ENCODE measurements around the gene CACNG4. TPM values are rescaled to one million over a fixed set of nuclear protein-coding genes. Genes with fewer than 3 reads are reported as not detected.
"Not testable (repeated sequence)": the region's sequence is repeated elsewhere in the genome, so short reads cannot be mapped to it uniquely, and the experiment has no call there.

The CACNG4 gene
- total RNA-seq, 4 donors from 2014 or later: 0.27 to 1.9 TPM; not detected in 2

DNA sequence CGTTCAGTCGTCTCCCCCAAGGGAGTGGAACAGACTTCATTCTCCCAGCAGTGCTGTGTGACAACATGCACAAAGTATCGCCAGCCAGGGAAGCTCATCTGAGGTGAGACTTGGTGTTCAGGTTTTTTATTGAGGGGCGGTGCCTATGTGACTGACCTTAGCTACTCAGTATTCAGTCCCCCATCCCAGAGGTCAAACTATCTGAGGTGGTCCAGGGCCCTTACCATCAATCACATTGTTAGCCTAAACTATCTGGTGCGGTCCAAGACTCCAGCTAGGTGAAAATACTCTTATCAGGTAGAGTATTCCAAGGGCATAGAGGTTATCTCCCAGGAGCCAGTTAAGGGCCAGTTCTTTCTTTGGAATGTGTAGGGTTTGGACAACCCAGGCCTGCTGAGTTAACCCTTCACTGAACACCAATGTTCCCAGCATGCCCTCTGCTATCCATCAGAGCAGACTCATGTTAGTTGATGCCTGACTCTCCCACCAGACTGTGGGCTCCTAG, 74.4 kb downstream of the CACNG4 start:
- no peaks in the 10 kb centered on the region for H3K9me3 ChIP-seq
- WGBS, 2 donors (ENCODE audit: low coverage in 1 of 2): 17 to 59% methylated on average over 2 to 5 of the region's 5 CpGs
- no peaks in the 10 kb centered on the region for H3K27me3 ChIP-seq
- in situ Hi-C loops (cut with MboI; ENCODE audit: low pct_ligation_motif_present in 1 of 4, low pct_unique_long_range_greater_than_20kb in 1 of 4, low sequenced_read_pairs in 3 of 4) (no loop called here), intact Hi-C loops (cut with DNase I; ENCODE audit: low total_unique reads) (no loop called here)
- TF ChIP-seq POLR2A (IDR thresholded peaks at IDR 0.05): no peak
- TF ChIP-seq POLR2AphosphoS5 (IDR thresholded peaks at IDR 0.05): no peak
- no peak for TF ChIP-seq EP300 (IDR thresholded peaks at IDR 0.05; ENCODE audit: low read depth)
- TF ChIP-seq, protein P1, sequence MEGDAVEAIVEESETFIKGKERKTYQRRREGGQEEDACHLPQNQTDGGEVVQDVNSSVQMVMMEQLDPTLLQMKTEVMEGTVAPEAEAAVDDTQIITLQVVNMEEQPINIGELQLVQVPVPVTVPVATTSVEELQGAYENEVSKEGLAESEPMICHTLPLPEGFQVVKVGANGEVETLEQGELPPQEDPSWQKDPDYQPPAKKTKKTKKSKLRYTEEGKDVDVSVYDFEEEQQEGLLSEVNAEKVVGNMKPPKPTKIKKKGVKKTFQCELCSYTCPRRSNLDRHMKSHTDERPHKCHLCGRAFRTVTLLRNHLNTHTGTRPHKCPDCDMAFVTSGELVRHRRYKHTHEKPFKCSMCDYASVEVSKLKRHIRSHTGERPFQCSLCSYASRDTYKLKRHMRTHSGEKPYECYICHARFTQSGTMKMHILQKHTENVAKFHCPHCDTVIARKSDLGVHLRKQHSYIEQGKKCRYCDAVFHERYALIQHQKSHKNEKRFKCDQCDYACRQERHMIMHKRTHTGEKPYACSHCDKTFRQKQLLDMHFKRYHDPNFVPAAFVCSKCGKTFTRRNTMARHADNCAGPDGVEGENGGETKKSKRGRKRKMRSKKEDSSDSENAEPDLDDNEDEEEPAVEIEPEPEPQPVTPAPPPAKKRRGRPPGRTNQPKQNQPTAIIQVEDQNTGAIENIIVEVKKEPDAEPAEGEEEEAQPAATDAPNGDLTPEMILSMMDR (IDR thresholded peaks at IDR 0.05): no peak
- DNase-seq: no peak
- no peak overlapping the region for H3K4me3 ChIP-seq
- H3K4me1 ChIP-seq: peaks cover 0 to 6% (median 0%) of the 10 kb centered on the region in 4 donors
- H3K36me3 ChIP-seq: no peaks in the 10 kb centered on the region
- no peak overlapping the region for H3K27ac ChIP-seq

- 86% methylated on average over 6 of the region's 6 CpGs; no CpG with 5 or more reads in 1 of the 2 donors for WGBS, 2 donors (ENCODE audit: low coverage in 1 of 2)
- Histone ChIP-seq H3K4me1 (peaks cover 0 to 6% (median 0%) of the 10 kb centered on the region in 4 donors), H3K36me3 (no peaks in the 10 kb centered on the region), H3K4me3 (no peak overlapping the region), H3K27ac (no peak overlapping the region), H3K27me3 (no peaks in the 10 kb centered on the region), H3K9me3 (no peaks in the 10 kb centered on the region)
- TF ChIP-seq POLR2A (IDR thresholded peaks at IDR 0.05) (no peak), POLR2AphosphoS5 (IDR thresholded peaks at IDR 0.05) (no peak), EP300 (IDR thresholded peaks at IDR 0.05; ENCODE audit: low read depth) (no peak)
- TF ChIP-seq, protein P1 (IDR thresholded peaks at IDR 0.05): no peak
- intact Hi-C loops (cut with DNase I; ENCODE audit: low total_unique reads) (no loop called here), in situ Hi-C loops (cut with MboI; ENCODE audit: low pct_ligation_motif_present in 1 of 4, low pct_unique_long_range_greater_than_20kb in 1 of 4, low sequenced_read_pairs in 3 of 4) (no loop called here)
- no peak for DNase-seq
Measured at GRCh38 chr17:67040652-67041051, 76.1 kb downstream of the CACNG4 start.

DNA sequence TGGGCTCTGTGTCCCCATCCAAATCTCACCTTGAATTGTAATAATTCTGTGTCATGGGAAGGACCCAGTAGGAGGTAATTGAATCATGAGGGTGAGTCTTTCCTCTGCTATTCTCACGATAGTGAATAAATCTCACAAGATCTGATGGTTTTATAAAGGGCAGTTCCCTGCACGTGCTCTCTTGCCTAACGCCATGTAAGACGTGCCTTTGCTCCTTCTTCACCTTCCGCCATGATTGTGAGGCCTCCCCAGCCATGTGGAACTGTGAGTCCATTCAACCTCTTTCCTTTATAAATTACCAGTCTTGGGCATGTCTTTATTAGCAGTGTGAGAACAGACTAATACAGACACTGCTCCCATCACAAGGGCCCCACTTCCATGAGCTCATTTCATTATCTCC, 76.6 kb downstream of the CACNG4 start:
- DNase-seq; in situ Hi-C loops (cut with MboI; ENCODE audit: low pct_ligation_motif_present in 1 of 4, low pct_unique_long_range_greater_than_20kb in 1 of 4, low sequenced_read_pairs in 3 of 4); H3K4me3 ChIP-seq; intact Hi-C loops (cut with DNase I; ENCODE audit: low total_unique reads); H3K9me3 ChIP-seq; H3K27ac ChIP-seq; H3K36me3 ChIP-seq; H3K27me3 ChIP-seq: not testable (repeated sequence)
- H3K4me1 ChIP-seq: peaks cover 0 to 10% (median 3%) of the 10 kb centered on the region in 4 donors
- WGBS, 2 donors (ENCODE audit: low coverage in 1 of 2): 93 to 96% methylated on average over 2 to 5 of the region's 5 CpGs

DNA sequence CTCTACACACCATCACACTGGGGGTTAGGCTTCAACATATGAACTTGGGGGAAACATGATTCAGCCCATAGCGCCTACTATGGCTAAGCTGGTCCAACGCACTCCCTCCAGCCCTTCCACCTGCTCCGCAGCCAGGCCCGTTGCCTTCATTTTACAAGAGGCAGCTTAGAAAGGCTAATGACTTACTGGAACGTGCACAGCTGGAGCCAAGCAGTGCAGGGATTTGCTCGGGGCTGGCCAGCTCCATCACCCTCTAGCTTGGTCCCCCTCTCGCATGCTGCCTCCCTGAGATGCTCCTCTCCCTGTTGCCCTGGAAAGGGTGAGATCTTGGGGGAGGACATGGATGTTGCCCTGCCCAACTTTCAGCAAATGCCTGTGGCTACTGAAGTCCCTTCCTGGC, 77.0 kb downstream of the CACNG4 start:
- in situ Hi-C loops (cut with MboI; ENCODE audit: low pct_ligation_motif_present in 1 of 4, low pct_unique_long_range_greater_than_20kb in 1 of 4, low sequenced_read_pairs in 3 of 4): no loop called here
- H3K27me3 ChIP-seq: no peaks in the 10 kb centered on the region

More for the DNA sequence above, 77.0 kb downstream of the CACNG4 start:
- H3K27ac ChIP-seq: no peak overlapping the region
- H3K9me3 ChIP-seq: no peaks in the 10 kb centered on the region
- no peaks in the 10 kb centered on the region for H3K36me3 ChIP-seq
- 79 to 84% methylated on average over 3 to 7 of the region's 7 CpGs for WGBS, 2 donors (ENCODE audit: low coverage in 1 of 2)
- intact Hi-C loops (cut with DNase I; ENCODE audit: low total_unique reads): no loop called here
- no peak overlapping the region for H3K4me3 ChIP-seq
- TF ChIP-seq POLR2AphosphoS5 (IDR thresholded peaks at IDR 0.05): no peak
- TF ChIP-seq, protein P1 (IDR thresholded peaks at IDR 0.05): no peak
- TF ChIP-seq EP300 (IDR thresholded peaks at IDR 0.05; ENCODE audit: low read depth): no peak
- no peak for TF ChIP-seq POLR2A (IDR thresholded peaks at IDR 0.05)
- H3K4me1 ChIP-seq: peaks cover 0 to 15% (median 6%) of the 10 kb centered on the region in 4 donors
- DNase-seq: no peak
